GM19238 (cell line): Measurements from ENCODE around the gene ARMC9.
"Not testable (repeated sequence)": the region's sequence is repeated elsewhere in the genome, so short reads cannot be mapped to it uniquely, and the experiment has no call there.

Experiments used
- DNase-seq: peaks from one replicate; pipeline ENCODE4 v3.0.0; 2011; ENCODE audit warnings: low spot score; ENCODE audit not compliant: insufficient read length

Gene ARMC9

DNA sequence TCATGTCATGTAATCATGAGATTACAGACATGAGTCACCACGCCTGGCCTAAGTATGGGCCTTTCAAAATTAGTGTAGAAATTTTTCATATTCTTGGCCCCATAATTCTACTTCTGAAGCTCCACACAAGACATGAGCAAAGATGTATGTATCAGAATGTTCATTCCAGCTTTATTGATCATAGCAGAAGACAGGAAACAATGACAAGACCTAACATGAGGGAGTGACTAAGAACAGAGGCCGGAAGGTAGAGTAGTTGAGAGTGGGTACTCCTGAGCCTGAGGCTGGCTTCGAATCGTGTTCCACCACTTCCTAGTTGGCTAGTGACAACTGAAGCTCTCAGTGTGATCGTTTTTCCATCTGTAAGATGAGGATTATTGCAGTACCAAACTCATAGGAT is 89.3 kb downstream of the ARMC9 start:
- DNase-seq = no peak

DNA sequence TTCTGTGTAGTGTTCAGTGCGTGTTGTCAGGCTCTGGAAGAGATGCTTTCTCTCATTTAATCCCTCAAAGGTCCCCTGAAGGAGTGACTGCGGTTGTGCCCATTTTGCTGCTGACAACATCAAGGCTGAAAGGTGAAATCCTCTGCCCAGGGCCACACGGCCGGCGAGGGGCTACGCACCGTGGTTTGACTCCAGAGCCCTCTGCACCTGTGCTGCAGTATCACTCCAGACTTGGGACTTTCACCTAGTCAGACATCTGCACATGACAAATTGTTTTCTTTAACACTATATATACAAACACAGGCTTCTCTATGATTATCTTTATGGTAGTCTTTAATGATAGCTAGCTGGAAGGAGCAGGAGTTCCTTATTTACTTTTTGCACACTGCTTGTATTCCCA is 90.2 kb downstream of the ARMC9 start:
- DNase-seq = no peak

DNA sequence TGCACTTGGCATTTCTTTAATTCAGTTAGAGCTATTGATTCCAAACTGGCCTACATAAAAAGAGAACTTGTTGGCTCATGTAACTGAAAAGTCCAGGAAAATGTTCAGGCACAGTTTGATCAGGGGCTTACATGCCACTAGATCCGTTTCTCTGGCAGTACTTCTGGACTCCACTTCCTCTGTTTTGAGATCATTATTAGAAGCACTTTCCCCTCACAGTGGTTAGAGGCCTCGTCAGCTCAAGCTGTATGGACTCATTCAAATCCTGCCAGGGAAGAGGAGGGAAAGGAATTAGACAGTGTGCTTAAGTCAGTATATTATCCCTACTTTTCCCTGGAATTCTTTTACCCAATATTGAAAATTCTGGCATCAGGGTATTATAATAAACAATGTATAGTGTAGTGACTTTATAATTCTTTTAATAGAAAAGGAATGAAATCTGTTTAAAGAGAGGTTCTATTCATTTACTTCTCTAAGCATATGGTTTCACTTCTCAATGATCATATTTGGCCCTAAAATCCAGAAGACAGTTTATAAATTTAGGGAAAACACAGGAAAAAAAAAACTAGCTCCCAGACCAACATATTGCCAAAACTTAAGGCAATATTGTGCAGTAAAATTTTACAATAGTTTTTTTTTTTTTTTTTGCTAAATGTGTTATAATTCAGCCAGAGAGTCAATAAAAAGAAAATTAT is 92.0 kb downstream of the ARMC9 start:
- DNase-seq = no peak

DNA sequence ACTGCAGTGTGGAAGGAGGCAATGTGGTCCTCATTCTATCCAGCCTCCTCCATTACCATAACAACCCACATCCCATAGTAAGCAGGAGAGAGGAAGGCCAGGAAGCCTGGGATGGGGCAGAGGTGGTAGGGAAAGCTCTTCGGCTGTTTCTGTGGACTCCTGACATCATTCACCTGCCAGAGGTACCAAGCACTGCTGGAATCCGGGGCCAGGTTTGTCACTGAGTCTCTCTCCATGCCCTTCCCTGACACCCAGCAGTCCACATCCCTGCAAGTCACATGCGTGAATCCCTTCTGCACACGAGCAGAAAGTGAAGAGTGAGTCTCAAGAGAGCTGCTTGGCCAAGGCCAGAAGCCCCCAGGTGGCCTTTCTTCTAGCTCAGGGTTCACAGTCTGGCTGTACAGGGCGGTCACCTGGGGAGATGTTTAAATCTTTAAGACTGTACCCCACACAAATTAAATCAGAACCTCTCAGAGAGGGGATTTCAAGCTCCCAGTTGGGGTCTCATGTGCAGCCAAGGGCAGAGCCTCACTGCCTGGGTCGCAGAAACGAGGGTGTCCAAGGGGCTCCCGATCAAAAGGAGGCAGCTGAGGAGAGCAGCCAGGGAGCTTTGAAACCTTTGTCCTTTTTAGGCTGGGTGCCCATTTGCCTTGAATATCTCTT is 94.2 kb downstream of the ARMC9 start:
- DNase-seq = no peak

DNA sequence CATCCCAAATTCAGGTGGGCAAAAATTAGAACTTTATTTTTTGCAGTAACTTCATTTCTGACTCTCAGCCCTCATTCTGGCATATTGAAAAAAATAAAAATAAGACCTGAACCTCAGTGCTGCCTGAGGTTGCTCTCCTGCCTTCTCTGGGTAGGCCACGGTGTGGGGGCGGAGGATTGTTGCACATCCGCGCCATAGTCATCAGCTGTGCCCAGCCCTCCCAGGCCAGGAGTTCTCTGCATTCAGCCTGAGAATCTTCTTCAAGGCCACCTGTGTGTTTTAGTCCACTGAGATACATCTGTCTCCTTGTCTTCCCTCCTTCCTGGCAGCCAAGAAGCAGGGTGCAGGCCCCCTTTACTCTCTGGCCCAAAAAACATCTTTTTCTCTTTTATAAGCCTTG is 94.7 kb downstream of the ARMC9 start:
- DNase-seq = no peak

DNA sequence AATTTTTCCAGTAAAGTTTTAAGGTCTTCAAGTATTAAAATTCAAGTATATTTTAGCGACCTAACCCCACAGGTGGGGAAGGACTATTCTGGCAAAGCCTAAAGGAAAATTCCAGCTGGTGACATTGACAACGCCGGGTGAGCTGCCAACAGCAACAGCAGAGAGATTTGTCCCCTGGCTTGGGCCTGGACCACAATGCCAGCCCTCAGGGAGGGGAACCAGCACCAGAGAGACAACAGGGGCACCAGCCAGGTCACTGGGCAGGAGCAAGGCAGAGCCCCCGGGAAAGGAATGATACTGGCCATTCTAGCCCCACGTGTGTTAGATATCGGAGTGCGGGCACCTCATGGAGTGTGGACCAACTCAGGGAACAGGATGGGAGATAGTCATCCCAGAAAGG is 95.7 kb downstream of the ARMC9 start:
- DNase-seq = no peak

DNA sequence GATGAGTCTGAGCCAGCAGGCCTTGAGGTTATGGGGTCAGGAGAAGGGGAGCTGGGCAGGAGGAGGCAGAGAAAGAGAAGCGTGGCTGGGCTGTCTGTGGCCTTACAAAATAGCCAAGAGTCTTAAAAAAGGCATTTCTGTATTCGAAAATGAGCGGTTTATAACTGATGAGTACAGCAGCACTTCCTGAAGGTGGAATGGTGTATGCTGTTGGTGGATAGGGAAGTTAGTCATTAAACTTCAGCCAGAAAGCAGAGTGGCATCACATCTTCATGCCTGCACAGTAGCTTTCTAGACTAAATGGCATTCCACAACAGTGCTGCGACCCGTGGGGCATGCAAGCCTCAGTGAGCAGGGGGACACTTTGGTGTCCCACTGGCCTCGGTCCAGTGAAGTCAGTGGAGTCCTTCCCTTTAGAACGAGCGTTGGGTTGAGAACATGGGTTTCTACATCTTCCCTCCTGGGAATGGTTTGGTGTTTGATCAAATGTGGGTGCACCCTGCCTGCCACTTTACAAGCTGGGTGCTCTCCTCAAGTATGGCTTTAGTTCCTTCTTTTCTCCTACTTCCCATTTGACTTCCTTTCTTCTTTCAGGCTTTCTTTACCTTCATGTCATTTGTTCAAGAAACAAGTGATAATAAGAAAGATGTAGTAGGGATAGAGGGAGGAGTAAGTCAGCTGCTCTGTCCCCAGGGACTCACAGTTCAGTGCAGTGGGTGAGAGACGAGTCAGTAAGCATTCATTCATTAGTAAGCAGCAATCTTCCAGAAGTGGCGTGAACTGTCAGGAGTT is 96.3 kb downstream of the ARMC9 start:
- DNase-seq = no peak

DNA sequence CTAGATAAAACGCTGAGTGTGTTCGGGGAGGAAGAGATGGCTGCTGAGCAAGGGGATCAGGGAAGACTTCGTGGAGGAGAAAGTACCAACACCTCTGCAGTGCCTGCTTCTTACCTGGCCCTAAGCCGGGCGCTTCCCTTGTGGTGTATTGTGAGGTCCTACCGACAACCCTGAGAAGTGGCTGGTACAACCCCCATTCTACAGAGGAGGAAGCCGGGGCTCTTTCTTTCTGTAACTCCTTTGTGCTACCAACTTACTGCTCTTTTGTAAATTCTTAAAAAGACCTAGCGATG is 96.9 kb downstream of the ARMC9 start:
- no peak for DNase-seq

DNA sequence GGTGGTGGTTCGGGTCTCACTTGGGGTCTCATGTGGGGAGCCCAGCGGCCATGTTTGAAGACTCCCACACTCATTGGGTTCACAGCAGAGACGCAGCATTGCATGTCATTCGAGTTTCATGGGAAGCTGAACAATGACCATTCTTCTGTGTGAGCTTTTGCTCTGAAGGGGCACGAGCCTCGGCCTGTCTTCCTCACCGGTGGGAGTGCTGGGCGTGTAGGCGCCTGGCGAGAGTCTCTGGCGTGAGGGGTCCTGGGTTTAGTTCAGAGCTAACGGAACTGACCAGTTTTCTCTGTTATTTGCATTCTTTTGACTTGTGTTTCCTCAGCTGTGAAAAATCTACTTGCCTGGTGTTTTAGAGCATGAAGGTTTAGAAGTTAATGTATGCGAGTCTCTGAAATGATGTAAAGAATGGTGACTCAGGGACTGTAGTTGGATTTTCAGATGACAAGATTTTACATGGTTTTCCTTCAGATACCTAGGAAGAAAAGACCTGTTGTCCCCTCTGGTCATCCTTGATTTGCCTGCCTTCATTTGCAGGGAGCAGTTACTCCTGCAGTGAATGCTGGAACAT is 98.1 kb downstream of the ARMC9 start:
- no peak for DNase-seq

DNA sequence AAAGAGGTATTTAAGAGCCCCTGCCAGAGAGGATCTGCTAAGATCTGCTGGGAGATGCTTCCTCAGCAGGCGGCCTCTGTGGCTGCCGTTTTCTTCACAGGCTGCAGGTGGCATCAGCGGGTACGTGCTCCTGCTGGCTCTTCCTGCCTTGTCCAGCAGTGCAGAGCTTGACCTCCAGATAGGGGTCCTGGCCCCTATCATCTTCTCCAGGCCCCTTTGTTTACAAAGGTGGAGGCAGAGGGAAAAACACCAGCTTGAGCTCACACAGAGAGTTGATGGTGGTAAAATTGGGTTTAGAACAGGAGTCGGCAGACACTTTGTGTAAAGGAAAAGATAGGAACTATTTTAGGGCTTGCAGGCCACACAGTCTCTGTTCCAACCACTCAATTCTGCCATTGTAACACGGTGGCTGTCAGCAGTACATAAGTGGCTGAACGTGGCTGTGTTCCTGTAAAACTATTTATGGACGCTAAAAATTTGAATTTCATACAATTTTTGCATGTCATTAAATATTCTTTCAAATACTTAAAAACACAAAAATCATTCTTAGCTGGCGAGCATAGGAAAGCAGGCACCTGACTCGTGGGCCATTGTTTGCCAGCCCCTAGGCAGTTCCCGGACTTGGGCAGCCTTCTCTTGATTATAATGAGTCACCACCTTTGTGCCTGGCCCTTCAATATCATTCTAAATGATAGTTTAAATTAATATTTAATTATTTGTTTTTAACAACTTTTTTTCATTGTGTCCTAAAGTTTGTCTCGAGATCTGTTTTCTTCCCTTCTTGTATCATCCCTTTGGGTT is 98.9 kb downstream of the ARMC9 start:
- DNase-seq = peak; percentile 63

DNA sequence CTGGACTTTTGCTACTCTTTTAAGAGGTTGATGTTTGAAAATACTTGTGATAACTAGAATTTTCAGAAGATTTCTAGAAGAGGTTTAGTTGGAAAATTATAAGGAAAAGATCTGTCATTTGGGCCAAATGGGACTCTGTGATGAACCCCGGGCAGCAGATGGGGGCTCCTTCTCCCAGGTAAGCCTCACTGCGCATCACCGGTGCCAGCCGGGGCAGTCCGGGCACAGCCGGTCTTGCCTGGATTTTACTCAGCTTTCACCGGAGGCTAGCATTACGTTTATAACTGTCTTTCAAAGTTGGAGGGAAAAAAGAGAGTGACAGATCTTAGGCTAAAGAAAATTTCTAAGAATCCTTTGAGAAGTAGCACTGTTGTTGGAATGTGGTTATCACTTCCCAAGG is 99.7 kb downstream of the ARMC9 start:
- DNase-seq = no peak

DNA sequence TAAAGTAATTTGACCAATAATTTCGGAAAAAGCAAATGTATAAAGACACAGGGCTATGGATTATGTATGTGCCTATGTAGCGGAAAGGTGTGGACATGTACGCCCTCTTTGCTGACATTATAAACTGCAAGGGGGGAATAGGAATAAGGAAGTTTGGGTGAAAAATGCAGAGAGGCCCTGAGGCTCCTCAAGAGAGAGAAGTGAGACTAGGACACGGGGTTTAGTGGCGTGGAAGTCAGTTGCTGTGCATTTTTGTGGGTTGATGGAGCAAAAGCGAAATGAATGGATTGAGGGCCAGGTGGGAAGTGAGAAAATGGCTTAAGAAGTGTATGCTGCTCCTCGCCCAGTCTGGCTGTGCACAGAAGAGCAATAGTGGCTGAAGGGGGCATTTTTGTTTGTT is 100.8 kb downstream of the ARMC9 start:
- DNase-seq = no peak

DNA sequence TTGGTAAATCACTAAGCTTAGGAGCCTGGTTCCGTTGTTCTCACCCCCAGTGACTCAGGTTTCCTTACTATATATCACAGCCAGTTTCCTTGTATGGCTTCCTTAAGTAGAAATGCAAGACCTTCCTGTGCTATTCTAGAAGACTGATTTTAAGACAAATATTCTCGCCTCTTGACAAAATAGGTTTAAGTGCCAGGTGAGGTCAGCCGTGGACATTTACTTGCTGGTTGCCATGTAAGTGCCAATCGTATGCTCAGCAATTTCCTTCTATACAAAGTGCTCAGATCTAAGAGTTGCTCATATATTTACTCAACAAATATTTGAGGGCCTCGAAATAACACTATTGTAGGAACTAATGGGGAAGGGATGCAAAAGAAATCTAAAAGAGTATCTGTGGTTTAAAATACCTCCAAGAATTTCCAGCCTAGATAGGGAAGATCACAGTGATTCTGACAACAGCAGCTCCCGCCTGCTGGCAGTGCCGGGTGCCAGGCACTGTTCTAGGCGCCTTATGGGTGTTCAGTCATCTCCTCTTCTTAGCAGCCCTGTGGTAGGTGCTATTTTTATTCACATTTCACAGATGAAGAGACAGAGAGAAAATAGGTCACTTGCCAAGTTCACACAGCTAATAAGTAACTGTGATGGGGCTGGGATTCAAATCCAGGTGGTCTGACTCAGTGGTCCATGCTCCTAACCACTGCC is 101.7 kb downstream of the ARMC9 start:
- DNase-seq = no peak

DNA sequence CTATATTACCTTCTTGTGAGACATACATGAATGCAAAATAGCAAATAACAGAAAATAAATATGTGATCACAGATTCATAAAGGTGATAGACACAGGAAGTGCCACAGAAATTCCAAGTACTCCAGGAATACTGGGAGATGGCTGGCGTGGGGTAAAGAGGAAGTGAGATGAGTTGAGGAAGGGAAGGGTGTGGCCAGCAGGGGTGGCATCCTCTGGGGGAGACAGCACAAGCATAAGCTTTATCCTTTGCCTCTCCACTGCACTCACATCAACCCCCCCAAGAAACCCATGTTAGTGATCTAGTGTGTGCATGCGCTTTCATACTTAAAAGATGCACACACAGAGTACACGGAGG is 102.3 kb downstream of the ARMC9 start:
- DNase-seq = no peak

DNA sequence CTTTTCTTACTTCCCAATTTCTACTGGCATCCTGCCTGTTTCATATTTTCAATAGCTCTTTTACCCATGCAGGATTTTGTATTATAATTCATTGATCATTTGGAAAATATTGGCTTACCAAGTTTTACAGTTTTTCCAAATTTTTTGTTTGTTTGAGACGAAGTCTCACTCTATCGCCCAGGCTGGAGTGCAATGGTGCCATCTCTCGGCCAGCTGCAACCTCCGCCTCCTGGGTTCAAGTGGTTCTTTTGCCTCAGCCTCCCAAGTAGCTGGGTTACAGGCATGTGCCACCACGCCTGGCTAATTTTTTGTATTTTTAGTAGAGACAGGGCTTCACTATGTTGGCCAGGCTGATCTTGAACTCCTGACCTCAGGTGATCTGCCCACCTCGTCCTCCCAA is 105.8 kb downstream of the ARMC9 start:
- DNase-seq = not testable (repeated sequence)

DNA sequence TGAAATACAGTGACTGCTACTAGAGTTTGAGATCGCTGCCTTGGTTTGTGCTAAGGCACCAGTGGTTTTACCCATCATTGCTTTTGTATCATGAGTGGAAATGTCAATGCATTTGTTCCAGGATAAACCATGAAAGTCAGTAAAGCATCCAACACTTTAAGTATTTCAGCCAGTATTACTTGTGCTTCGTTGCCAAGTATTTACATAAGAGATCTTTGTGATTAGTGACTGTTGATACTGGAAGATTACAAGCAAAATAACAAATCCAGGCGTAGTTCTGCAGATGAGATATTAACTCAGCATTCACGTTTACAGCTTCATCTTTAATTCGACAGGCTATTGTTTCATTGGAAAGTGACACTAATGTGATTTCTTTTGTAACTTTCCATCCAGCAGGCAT is 106.8 kb downstream of the ARMC9 start:
- DNase-seq = no peak

DNA sequence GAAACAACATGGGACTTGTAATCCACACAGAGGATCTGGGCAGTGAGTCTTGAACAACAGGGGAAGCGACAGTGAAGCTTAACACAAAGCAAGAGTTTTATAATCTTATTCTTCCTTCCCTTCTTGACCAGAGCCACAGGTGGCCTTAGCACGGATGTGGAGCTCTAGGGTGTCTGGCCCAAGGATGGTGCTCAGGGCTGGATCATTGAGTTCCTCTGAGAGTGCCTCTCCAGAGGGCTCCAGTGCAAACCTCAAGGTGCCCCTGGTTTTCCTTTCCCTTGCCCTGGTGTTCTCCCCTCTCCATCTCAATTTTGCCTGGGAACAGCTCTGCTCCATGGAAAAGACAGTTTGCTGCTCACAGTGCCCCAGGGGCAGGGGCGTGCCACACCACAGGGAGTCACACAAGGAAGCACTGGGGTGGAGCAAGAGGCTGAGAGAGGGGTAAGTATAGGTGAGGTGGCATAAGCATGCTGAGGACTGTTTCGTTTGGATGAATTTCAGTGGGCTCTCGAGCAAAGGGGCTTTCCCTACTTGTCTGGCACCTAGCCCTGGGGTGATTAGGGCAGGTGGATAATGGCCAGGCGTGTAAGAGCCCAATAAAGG is 108.5 kb downstream of the ARMC9 start:
- DNase-seq = no peak

DNA sequence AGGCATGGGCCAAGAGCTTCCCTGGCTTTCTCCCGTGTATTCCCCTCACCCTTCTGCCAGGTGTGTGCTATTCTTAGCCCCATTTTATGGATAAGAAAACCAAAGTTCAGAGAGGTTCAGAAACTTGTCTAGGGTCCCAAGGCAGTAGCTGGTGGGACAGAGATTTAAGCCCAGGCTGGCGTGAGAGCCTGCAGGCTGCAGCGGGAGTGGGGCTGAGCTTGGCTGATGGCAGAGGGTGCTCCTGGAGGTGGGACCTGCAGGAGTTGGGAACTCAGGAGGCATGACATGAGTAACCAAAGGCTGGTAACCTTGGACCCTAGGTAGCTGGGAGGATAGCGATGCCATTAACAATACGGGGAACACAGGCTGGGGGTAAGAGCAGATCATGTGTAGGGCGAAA is 109.8 kb downstream of the ARMC9 start:
- no peak for DNase-seq

DNA sequence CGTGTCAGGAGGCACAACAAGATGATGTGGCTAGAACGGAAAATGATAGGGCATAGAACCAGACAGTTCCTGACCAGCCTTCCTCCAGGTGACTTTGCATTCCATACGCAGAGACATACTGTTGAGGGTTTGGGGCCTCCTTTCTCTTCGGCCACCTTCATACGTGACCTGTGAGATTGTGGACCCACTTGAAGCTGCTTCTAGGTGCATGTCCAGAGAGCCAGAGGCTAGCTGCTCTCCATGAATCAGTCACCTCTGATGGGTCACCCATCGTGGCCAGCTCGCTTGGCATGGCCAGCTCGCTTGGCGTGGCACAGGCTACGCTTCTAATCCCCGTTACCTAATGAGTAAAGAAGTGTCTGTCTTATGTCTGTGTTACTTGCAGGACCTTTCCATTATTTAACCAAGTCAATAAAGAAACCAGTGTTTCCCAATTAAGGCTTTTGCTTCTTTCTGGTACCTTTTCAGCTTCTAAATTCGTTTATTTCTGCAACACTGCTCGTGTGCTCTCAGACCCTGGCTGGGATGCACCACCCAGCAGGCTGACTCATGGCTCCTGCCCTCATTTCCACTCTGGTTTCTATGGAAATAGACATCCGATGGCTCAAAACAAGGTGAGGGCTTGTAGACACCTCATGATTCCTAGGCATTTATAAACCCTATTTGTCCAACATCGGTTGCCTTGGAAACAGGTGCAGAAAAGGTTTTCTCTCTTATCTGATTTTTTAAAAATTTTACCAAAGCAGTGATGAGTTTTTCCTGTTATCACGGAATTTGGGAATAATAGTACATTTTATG is 110.4 kb downstream of the ARMC9 start:
- no peak for DNase-seq

DNA sequence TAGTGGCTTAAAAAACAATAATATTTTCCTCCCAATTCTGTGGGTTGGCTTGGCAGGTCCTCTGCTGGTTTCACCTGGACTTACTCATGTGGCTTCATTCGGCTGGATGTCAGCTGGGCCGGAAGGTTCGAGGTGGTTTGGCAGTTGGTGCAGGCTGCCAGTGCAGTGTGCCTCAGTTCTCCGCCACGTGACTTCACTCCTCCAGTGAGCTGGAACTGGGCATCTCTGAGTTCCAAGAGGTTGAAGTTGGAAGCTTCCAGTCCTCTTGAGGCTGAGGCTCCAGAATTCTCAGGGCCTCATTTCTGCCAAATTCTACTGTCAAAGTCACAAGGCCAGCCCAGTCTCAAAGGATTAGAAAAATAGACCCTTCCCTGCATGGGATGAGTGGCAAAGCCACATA is 113.6 kb downstream of the ARMC9 start:
- DNase-seq = no peak
